HepG2 (cell line): Measurements from ENCODE around the gene MAPK12. TPM values are rescaled to one million over a fixed set of nuclear protein-coding genes. Genes with fewer than 3 reads are reported as not detected.

Source experiments
- ARNTL ChIP-seq: sonication (generic); formaldehyde crosslinking; IDR thresholded peaks from 2 replicates; pipeline ENCODE4 v1.4.0; 2020; ENCODE audit warnings: mild to moderate bottlenecking, missing genetic modification reagents
- BCL6 ChIP-seq: IDR thresholded peaks from 2 replicates; pipeline ENCODE4 v1.6.1; 2016; ENCODE audit warnings: missing genetic modification reagents, missing compliant biosample characterization
- ELK4 ChIP-seq: sonication (generic); formaldehyde crosslinking; IDR thresholded peaks from 2 replicates; pipeline ENCODE4 v1.9.0; 2021; ENCODE audit warnings: missing genetic modification reagents, borderline replicate concordance
- GPN1 ChIP-seq: sonication (generic); formaldehyde crosslinking; IDR thresholded peaks from 2 replicates; pipeline ENCODE4 v1.5.1; 2020; ENCODE audit warnings: missing genetic modification reagents, borderline replicate concordance
- KAT7 ChIP-seq: IDR thresholded peaks from 2 replicates; pipeline ENCODE4 v1.6.1; 2018; ENCODE audit warnings: borderline replicate concordance, missing compliant biosample characterization
- MAZ ChIP-seq, 2 experiments: sonication (generic) in 1 of 2; formaldehyde crosslinking in 1 of 2; IDR thresholded peaks; 2 replicates each; pipeline versions ENCODE4 v1.5.0 to v1.6.1; 2012 to 2020; ENCODE audit warnings: low read depth in 2 of 2, mild to moderate bottlenecking in 2 of 2, borderline replicate concordance in 1 of 2, improper control_type of control experiment in 1 of 2, low read length in 1 of 2, missing genetic modification reagents in 1 of 2, moderate library complexity in 1 of 2
- MLXIP ChIP-seq: sonication (generic); formaldehyde crosslinking; IDR thresholded peaks from 2 replicates; pipeline ENCODE4 v1.9.0; 2021; ENCODE audit warnings: missing genetic modification reagents, borderline replicate concordance
- MXD3 ChIP-seq: IDR thresholded peaks from 2 replicates; pipeline ENCODE4 v1.6.1; 2016; ENCODE audit warnings: mild to moderate bottlenecking, missing biosample characterization, missing genetic modification reagents
- ONECUT2 ChIP-seq: sonication (generic); formaldehyde crosslinking; IDR thresholded peaks from 2 replicates; pipeline ENCODE4 v1.4.0; 2020; ENCODE audit warnings: missing genetic modification reagents
- SALL1 ChIP-seq: sonication (generic); formaldehyde crosslinking; IDR thresholded peaks from 2 replicates; pipeline ENCODE4 v1.8.0; 2022; ENCODE audit warnings: mild to moderate bottlenecking, missing genetic modification reagents
- SNAPC4 ChIP-seq: sonication (generic); formaldehyde crosslinking; IDR thresholded peaks from 2 replicates; pipeline ENCODE4 v1.4.0; 2020; ENCODE audit warnings: mild to moderate bottlenecking, missing genetic modification reagents
- SRY ChIP-seq: sonication (generic); formaldehyde crosslinking; IDR thresholded peaks from 2 replicates; pipeline ENCODE4 v1.8.0; 2022; ENCODE audit warnings: mild to moderate bottlenecking, missing genetic modification reagents
- ZBTB26 ChIP-seq: IDR thresholded peaks from 2 replicates; pipeline ENCODE4 v1.6.1; 2016; ENCODE audit warnings: missing compliant biosample characterization, missing genetic modification reagents, borderline replicate concordance
- ZMAT3 ChIP-seq: sonication (generic); formaldehyde crosslinking; conservative IDR thresholded peaks from 2 replicates; pipeline ENCODE4 v1.7.0; 2021; ENCODE audit warnings: missing genetic modification reagents
- ZMYM4 ChIP-seq: sonication (generic); formaldehyde crosslinking; IDR thresholded peaks from 2 replicates; pipeline ENCODE4 v1.8.1; 2023; ENCODE audit warnings: mild to moderate bottlenecking, missing genetic modification reagents
- ZNF296 ChIP-seq: sonication (generic); formaldehyde crosslinking; conservative IDR thresholded peaks from 2 replicates; pipeline ENCODE4 v1.5.0; 2020; ENCODE audit warnings: mild to moderate bottlenecking, missing genetic modification reagents
- ZNF30 ChIP-seq: sonication (generic); formaldehyde crosslinking; IDR thresholded peaks from 2 replicates; pipeline ENCODE4 v1.5.0; 2020; ENCODE audit warnings: mild to moderate bottlenecking, missing genetic modification reagents
- ZNF44 ChIP-seq: sonication (generic); formaldehyde crosslinking; IDR thresholded peaks from 2 replicates; pipeline ENCODE4 v1.5.1; 2020; ENCODE audit warnings: mild to moderate bottlenecking, missing genetic modification reagents
- polyA plus RNA-seq, 8 experiments: library from polyadenylated mRNA; depleted of rRNA in 3 of 8; stranded (reverse) in 7 of 8; unstranded in 1 of 8; fragments of >200 nt; fragmentation: Illumina TruSeq in 4 of 8; extraction: Trizol in 4 of 8; gene quantifications; 2 replicates each; pipeline versions ENCODE4 v1.2.1 to v1.2.3, GENCODE V29; 2011 to 2016; ENCODE audit warnings: low read depth in 4 of 8, missing spikeins in 1 of 8, mixed read lengths in 1 of 8; ENCODE audit not compliant: insufficient read depth in 1 of 8
- total RNA-seq, 5 experiments: library from RNA; depleted of rRNA; stranded (reverse); fragments of >200 nt; fragmentation: Illumina TruSeq; extraction: Trizol; gene quantifications; 2 replicates each; pipeline ENCODE4 v1.2.3, GENCODE V29; 2016; ENCODE audit warnings: low read depth in 1 of 5

MAPK12 gene
- total and polyA plus RNA-seq, 2 of the 13 experiments (the other 11 are each of a cell fraction or from before 2014, with no cell fraction given), result 22.2 to 23.3 TPM

- no peak for TF ChIP-seq SALL1 (CRISPR knock-in tag)
- TF ChIP-seq ZMYM4 (CRISPR knock-in tag), result no peak
- TF ChIP-seq ZMAT3 (CRISPR knock-in tag), result no peak
- no peak for TF ChIP-seq MLXIP
- no peak for TF ChIP-seq ZBTB26 (CRISPR knock-in tag)
- TF ChIP-seq ZNF44 (CRISPR knock-in tag), result no peak
- TF ChIP-seq ZNF296 (CRISPR knock-in tag), result no peak
- no peak for TF ChIP-seq ARNTL
- no peak for TF ChIP-seq ZNF30
- no peak for TF ChIP-seq KAT7 (CRISPR knock-in tag)
- TF ChIP-seq SNAPC4 (CRISPR knock-in tag), result no peak
- TF ChIP-seq BCL6 (CRISPR knock-in tag), result no peak
- no peak for TF ChIP-seq GPN1
- TF ChIP-seq MAZ (IDR thresholded peaks at IDR 0.05; ENCODE audit: borderline replicate concordance, low read depth, low read length), result no peak
- TF ChIP-seq MAZ (CRISPR knock-in tag; IDR thresholded peaks at IDR 0.05; ENCODE audit: low read depth), result peak; percentile 26; the same call in 1 of the 2 replicates
- no peak for TF ChIP-seq MXD3 (CRISPR knock-in tag)
- no peak for TF ChIP-seq ELK4 (CRISPR knock-in tag)
- TF ChIP-seq ONECUT2, result no peak
- TF ChIP-seq SRY (CRISPR knock-in tag), result no peak
Measured at GRCh38 chr22:50261615-50262459, at the start of gene MAPK12 (continued).
